GM19372 (cell line): ENCODE data around the gene IL13RA1.
A peak's percentile ranks its signal among the peaks of the same experiment; 100 is the strongest.
"Not testable (repeated sequence)": the region's sequence is repeated elsewhere in the genome, so short reads cannot be mapped to it uniquely, and the experiment has no call there.

Source experiments
- ATAC-seq: cut with Tn5 transposase; IDR thresholded peaks from one replicate; pipeline ENCODE4 v1.9.1; 2021; ENCODE audit warnings: mild to moderate bottlenecking, low read depth, moderate library complexity; ENCODE audit not compliant: unreplicated experiment

IL13RA1 gene

GRCh38 chrX:118727686-118728339, 407 bp downstream of the IL13RA1 start:
- no peak for ATAC-seq

GRCh38 chrX:118729042-118729652, 1.7 kb downstream of the IL13RA1 start:
- no peak for ATAC-seq

- no peak for ATAC-seq
These were observed 3.3 kb downstream of the IL13RA1 start for GRCh38 chrX:118730500-118731247.

GRCh38 chrX:118732551-118732950, 5.1 kb downstream of the IL13RA1 start:
- not testable (repeated sequence) for ATAC-seq

GRCh38 chrX:118734909-118735308, 7.5 kb downstream of the IL13RA1 start:
- no peak for ATAC-seq

GRCh38 chrX:118736394-118737010, 9.1 kb downstream of the IL13RA1 start:
- ATAC-seq, result no peak

- ATAC-seq, result no peak
These were observed 12.2 kb downstream of the IL13RA1 start for GRCh38 chrX:118739577-118739976.

- ATAC-seq, result no peak
These were observed 13.0 kb downstream of the IL13RA1 start for GRCh38 chrX:118740276-118740889.

- ATAC-seq, result no peak
These were observed 14.8 kb downstream of the IL13RA1 start for GRCh38 chrX:118742176-118742575.

GRCh38 chrX:118745570-118745969, 18.2 kb downstream of the IL13RA1 start:
- no peak for ATAC-seq

GRCh38 chrX:118751950-118752783, 24.8 kb downstream of the IL13RA1 start:
- peak; percentile 87 for ATAC-seq

- ATAC-seq, result no peak
These were observed 28.2 kb downstream of the IL13RA1 start for GRCh38 chrX:118755633-118756032.

GRCh38 chrX:118756101-118756500, 28.7 kb downstream of the IL13RA1 start:
- ATAC-seq, result no peak

- no peak for ATAC-seq
These were observed 31.1 kb downstream of the IL13RA1 start for GRCh38 chrX:118758511-118758910.

- ATAC-seq, result no peak
These were observed 32.6 kb downstream of the IL13RA1 start for GRCh38 chrX:118760025-118760424.

GRCh38 chrX:118761939-118762707, 34.7 kb downstream of the IL13RA1 start:
- no peak for ATAC-seq

GRCh38 chrX:118763489-118763888, 36.1 kb downstream of the IL13RA1 start:
- no peak for ATAC-seq

GRCh38 chrX:118764122-118764521, 36.7 kb downstream of the IL13RA1 start:
- ATAC-seq, result no peak

GRCh38 chrX:118770133-118770760, 42.8 kb downstream of the IL13RA1 start:
- ATAC-seq, result no peak
